DMS79 (cell line): Measurements from ENCODE around the gene SRCIN1.
A peak's percentile ranks its signal among the peaks of the same experiment; 100 is the strongest.

Experiments
- DNase-seq: peaks from one replicate; lab custom pipeline; 2025; lab: John Stamatoyannopoulos, UW

Gene SRCIN1

GRCh38 chr17:38616361-38616760 is 10.6 kb upstream of the SRCIN1 start:
- no peak for DNase-seq

- DNase-seq = no peak
These were observed 8.4 kb upstream of the SRCIN1 start for GRCh38 chr17:38613981-38614779.

GRCh38 chr17:38613525-38613980 is 7.8 kb upstream of the SRCIN1 start:
- no peak for DNase-seq

- DNase-seq = no peak
These were observed 6.2 kb upstream of the SRCIN1 start for GRCh38 chr17:38611872-38612376.

GRCh38 chr17:38611070-38611786 is 5.5 kb upstream of the SRCIN1 start:
- DNase-seq = no peak

GRCh38 chr17:38609280-38610031 is 3.7 kb upstream of the SRCIN1 start:
- no peak for DNase-seq

- peak; percentile 81 for DNase-seq
These were observed 2.9 kb upstream of the SRCIN1 start for GRCh38 chr17:38608648-38609047.

- no peak for DNase-seq
These were observed 1.2 kb upstream of the SRCIN1 start for GRCh38 chr17:38606646-38607611.

GRCh38 chr17:38605411-38605840 is 326 bp downstream of the SRCIN1 start:
- peak; percentile 55 for DNase-seq

- DNase-seq = no peak
These were observed 1.0 kb downstream of the SRCIN1 start for GRCh38 chr17:38604479-38605403.

- DNase-seq = no peak
These were observed 1.8 kb downstream of the SRCIN1 start for GRCh38 chr17:38603786-38604478.

GRCh38 chr17:38602956-38603785 is 2.6 kb downstream of the SRCIN1 start:
- DNase-seq = no peak

GRCh38 chr17:38602453-38602852 is 3.3 kb downstream of the SRCIN1 start:
- DNase-seq = no peak

GRCh38 chr17:38601539-38602351 is 4.0 kb downstream of the SRCIN1 start:
- peak; percentile 75 for DNase-seq

GRCh38 chr17:38600906-38601305 is 4.8 kb downstream of the SRCIN1 start:
- no peak for DNase-seq

GRCh38 chr17:38600416-38600815 is 5.3 kb downstream of the SRCIN1 start:
- no peak for DNase-seq

- no peak for DNase-seq
These were observed 6.3 kb downstream of the SRCIN1 start for GRCh38 chr17:38599398-38599856.
